Caco-2 (cell line): ENCODE measurements around the gene PITPNM3. TPM values are rescaled to one million over a fixed set of nuclear protein-coding genes. Genes with fewer than 3 reads are reported as not detected.

Experiments used
- BruUV-seq: library from RNA; stranded (reverse); fragments of 400-500 nt; replicated peaks from 2 replicates; lab custom pipeline; 2021; lab: Mats Ljungman, UMichigan
- CTCF ChIA-PET: fragments of 300-600 bp; sonication (Branson Sonifier 250); formaldehyde crosslinking; loops from one replicate; lab custom pipeline; 2022; ENCODE audit warnings: antibody characterized with exemption; lab: Charles Lee
- POLR2A ChIA-PET: fragments of 300-600 bp; sonication (Branson Sonifier 250); formaldehyde crosslinking; loops from one replicate; lab custom pipeline; 2022; ENCODE audit warnings: antibody characterized with exemption; lab: Charles Lee
- DNase-seq, 2 experiments: peaks; one replicate each; pipeline versions ENCODE4 v3.0.0 to v3.0.0-alpha.2; 2020 to 2022
- H3K27me3 ChIP-seq: replicated peaks from 2 replicates; pipeline ENCODE4 v1.6.0; 2011; ENCODE audit warnings: low read length; ENCODE audit not compliant: control insufficient read depth, insufficient read depth
- H3K36me3 ChIP-seq: 2 replicates; pipeline ENCODE4 v1.5.1; 2011; ENCODE audit warnings: low read length; ENCODE audit not compliant: control insufficient read depth, insufficient read depth
- H3K4me1 ChIP-seq: fragments of 250-450 bp; sonication (Bioruptor Pico); 2 replicates; pipeline ENCODE4 v1.5.1; 2020; ENCODE audit warnings: mild to moderate bottlenecking
- H3K4me3 ChIP-seq: 2 replicates; pipeline ENCODE4 v1.5.1; 2011; ENCODE audit warnings: low read depth, mild to moderate bottlenecking, control low read depth, low read length
- H3K9me3 ChIP-seq: fragments of 250-450 bp; sonication (Bioruptor Pico); 2 replicates; pipeline ENCODE4 v1.5.1; 2020; ENCODE audit warnings: mild to moderate bottlenecking, moderate library complexity
- H3K27ac Mint-ChIP-seq: one replicate; pipeline ENCODE4 v1.8.0; 2022; ENCODE audit warnings: mixed read lengths; ENCODE audit not compliant: unreplicated experiment
- H3K27me3 Mint-ChIP-seq: one replicate; pipeline ENCODE4 v1.8.0; 2022; ENCODE audit warnings: mixed read lengths; ENCODE audit not compliant: insufficient read depth, unreplicated experiment
- H3K36me3 Mint-ChIP-seq: one replicate; pipeline ENCODE4 v1.8.0; 2022; ENCODE audit warnings: mild to moderate bottlenecking, mixed read lengths; ENCODE audit not compliant: insufficient read depth, unreplicated experiment
- H3K4me1 Mint-ChIP-seq: one replicate; pipeline ENCODE4 v1.8.0; 2022; ENCODE audit warnings: low read depth, mixed read lengths; ENCODE audit not compliant: unreplicated experiment
- H3K4me3 Mint-ChIP-seq: one replicate; pipeline ENCODE4 v1.8.0; 2022; ENCODE audit warnings: mild to moderate bottlenecking, moderate library complexity, mixed read lengths; ENCODE audit not compliant: unreplicated experiment
- H3K9me3 Mint-ChIP-seq: one replicate; pipeline ENCODE4 v1.8.0; 2022; ENCODE audit warnings: mixed read lengths; ENCODE audit not compliant: unreplicated experiment
- CTCF ChIP-seq, 2 experiments: fragments of 200-600 bp in 1 of 2; IDR thresholded peaks; 1 replicate in 1 of 2; 2 replicates in 1 of 2; pipeline versions ENCODE4 v1.5.1 to v1.8.0; 2011 to 2022; ENCODE audit warnings: antibody characterized with exemption in 1 of 2, control low read depth in 1 of 2, inconsistent platforms in 1 of 2, low read depth in 1 of 2, low read length in 1 of 2, mild to moderate bottlenecking in 1 of 2, moderate library complexity in 1 of 2; ENCODE audit not compliant: insufficient read depth in 1 of 2, severe bottlenecking in 1 of 2, unreplicated experiment in 1 of 2
- intact Hi-C: fragments of 100-400 bp; cut with micrococcal nuclease; formaldehyde crosslinking; loops from one replicate; pipeline ENCODE4 v1.10.0; 2022; ENCODE audit not compliant: unreplicated experiment
- total RNA-seq: library from RNA; stranded (reverse); gene quantifications from 2 replicates; pipeline ENCODE4 v1.2.3, GENCODE V29; 2022

PITPNM3 gene
- total RNA-seq, 1 experiment from 2014 or later, result 0.50 TPM

GRCh38 chr17:6545291-6545690, 11.1 kb downstream of the PITPNM3 start:
- Mint-ChIP-seq H3K4me1 (no peaks in the 10 kb centered on the region), H3K9me3 (no peaks in the 10 kb centered on the region), H3K36me3 (no peaks in the 10 kb centered on the region), H3K4me3 (no peak overlapping the region), H3K27ac (no peak overlapping the region), H3K27me3 (no peaks in the 10 kb centered on the region)
- DNase-seq, result no peak
- CTCF ChIA-PET, result no interaction called here
- Histone ChIP-seq H3K4me3 (no peak overlapping the region), H3K36me3 (no peaks in the 10 kb centered on the region), H3K9me3 (no peaks in the 10 kb centered on the region), H3K27me3 (no peaks in the 10 kb centered on the region), H3K4me1 (no peaks in the 10 kb centered on the region)
- intact Hi-C loops, result no loop called here
- POLR2A ChIA-PET, result no interaction called here
- no peak for TF ChIP-seq CTCF (IDR thresholded peaks at IDR 0.05; ENCODE audit: insufficient read depth in 1 of 2, low read depth in 1 of 2, low read length in 1 of 2, severe bottlenecking in 1 of 2, unreplicated experiment in 1 of 2)
- BruUV-seq, result no TSS peak

GRCh38 chr17:6544011-6544370, 12.4 kb downstream of the PITPNM3 start:
- Histone ChIP-seq H3K4me1 (no peaks in the 10 kb centered on the region), H3K9me3 (no peaks in the 10 kb centered on the region), H3K27me3 (no peaks in the 10 kb centered on the region), H3K4me3 (no peak overlapping the region), H3K36me3 (no peaks in the 10 kb centered on the region)
- Mint-ChIP-seq H3K9me3 (no peaks in the 10 kb centered on the region), H3K36me3 (no peaks in the 10 kb centered on the region), H3K27me3 (no peaks in the 10 kb centered on the region), H3K27ac (no peak overlapping the region), H3K4me1 (no peaks in the 10 kb centered on the region), H3K4me3 (no peak overlapping the region)
- ChIA-PET POLR2A (no interaction called here), CTCF (no interaction called here)
- no peak for TF ChIP-seq CTCF (IDR thresholded peaks at IDR 0.05; ENCODE audit: insufficient read depth in 1 of 2, low read depth in 1 of 2, low read length in 1 of 2, severe bottlenecking in 1 of 2, unreplicated experiment in 1 of 2)
- intact Hi-C loops, result no loop called here
- BruUV-seq, result no TSS peak
- DNase-seq, result no peak

GRCh38 chr17:6543079-6544010, 13.0 kb downstream of the PITPNM3 start:
- no peak for TF ChIP-seq CTCF (IDR thresholded peaks at IDR 0.05; ENCODE audit: insufficient read depth in 1 of 2, low read depth in 1 of 2, low read length in 1 of 2, severe bottlenecking in 1 of 2, unreplicated experiment in 1 of 2)
- Mint-ChIP-seq H3K9me3 (no peaks in the 10 kb centered on the region), H3K4me3 (no peak overlapping the region), H3K27me3 (no peaks in the 10 kb centered on the region), H3K4me1 (no peaks in the 10 kb centered on the region), H3K27ac (no peak overlapping the region), H3K36me3 (no peaks in the 10 kb centered on the region)
- BruUV-seq, result no TSS peak
- CTCF ChIA-PET, result no interaction called here
- Histone ChIP-seq H3K36me3 (no peaks in the 10 kb centered on the region), H3K9me3 (no peaks in the 10 kb centered on the region), H3K4me3 (no peak overlapping the region), H3K4me1 (no peaks in the 10 kb centered on the region), H3K27me3 (no peaks in the 10 kb centered on the region)
- intact Hi-C loops, result no loop called here
- POLR2A ChIA-PET, result no interaction called here
- no peak for DNase-seq
